Cardiac muscle cell (in vitro differentiated cells and primary cell): ENCODE data around the gene TDRD12. TPM values are rescaled to one million over a fixed set of nuclear protein-coding genes. Genes with fewer than 3 reads are reported as not detected.

Experiments used
- DNase-seq, 2 donors: peaks; one replicate each; pipeline versions ENCODE4 v3.0.0 to v3.0.0-alpha.2; 2010 to 2017; ENCODE audit warnings: low read depth in 1 of 2, low spot score in 1 of 2
- H3K27ac ChIP-seq: fragments of 200-600 bp; sonication (generic); 2 replicates; pipeline ENCODE4 v1.5.1; 2016
- H3K27me3 ChIP-seq: fragments of 200-600 bp; sonication (generic); 2 replicates; pipeline ENCODE4 v1.6.0; 2016; ENCODE audit warnings: control low read depth
- H3K36me3 ChIP-seq: fragments of 200-600 bp; sonication (generic); 2 replicates; pipeline ENCODE4 v1.5.1; 2016; ENCODE audit warnings: control low read depth
- H3K4me1 ChIP-seq: fragments of 200-600 bp; sonication (generic); 2 replicates; pipeline ENCODE4 v1.8.1; 2017; ENCODE audit warnings: low read depth, mild to moderate bottlenecking, mixed run types
- H3K4me3 ChIP-seq: fragments of 200-600 bp; sonication (generic); 2 replicates; pipeline ENCODE4 v1.5.1; 2016; ENCODE audit warnings: mild to moderate bottlenecking
- H3K9me3 ChIP-seq: fragments of 200-600 bp; sonication (generic); 2 replicates; pipeline ENCODE4 v1.5.1; 2017; ENCODE audit warnings: low read depth, mild to moderate bottlenecking, control low read depth
- CTCF ChIP-seq: IDR thresholded peaks from 2 replicates; pipeline ENCODE4 v1.5.1; 2012; ENCODE audit warnings: low read depth, mild to moderate bottlenecking, low read length
- polyA plus RNA-seq: library from polyadenylated mRNA; unstranded; fragments of >200 nt; fragmentation: Nextera tagmentation; extraction: Ambion mirVana; gene quantifications from 2 replicates; pipeline ENCODE4 v1.2.1, GENCODE V29; 2016
- total RNA-seq: library from RNA; depleted of rRNA; stranded (reverse); fragments of >200 nt; gene quantifications from 2 replicates; pipeline ENCODE4 v1.2.3, GENCODE V29; 2016

Gene TDRD12
- total and polyA plus RNA-seq, 2 experiments from 2014 or later = 0.03 to 0.10 TPM

- H3K27me3 ChIP-seq = no peaks in the 10 kb centered on the region
- DNase-seq = no peak
- no peaks in the 10 kb centered on the region for H3K4me1 ChIP-seq
- H3K9me3 ChIP-seq = no peaks in the 10 kb centered on the region
- H3K36me3 ChIP-seq = no peaks in the 10 kb centered on the region
- no peak overlapping the region for H3K27ac ChIP-seq
- no peak for TF ChIP-seq CTCF
- H3K4me3 ChIP-seq = no peak overlapping the region
Observed at GRCh38 chr19:32718286-32718685, 1.3 kb upstream of the TDRD12 start.

- no peaks in the 10 kb centered on the region for H3K27me3 ChIP-seq
- H3K27ac ChIP-seq = no peak overlapping the region
- no peak overlapping the region for H3K4me3 ChIP-seq
- no peaks in the 10 kb centered on the region for H3K4me1 ChIP-seq
- no peaks in the 10 kb centered on the region for H3K36me3 ChIP-seq
- no peaks in the 10 kb centered on the region for H3K9me3 ChIP-seq
- no peak for DNase-seq
- TF ChIP-seq CTCF = no peak
Observed at GRCh38 chr19:32720216-32720935, 809 bp downstream of the TDRD12 start.

GRCh38 chr19:32720936-32721250 lies 1.3 kb downstream of the TDRD12 start:
- Histone ChIP-seq H3K4me3 (no peak overlapping the region), H3K36me3 (no peaks in the 10 kb centered on the region), H3K27me3 (no peaks in the 10 kb centered on the region), H3K9me3 (no peaks in the 10 kb centered on the region), H3K4me1 (no peaks in the 10 kb centered on the region), H3K27ac (no peak overlapping the region)
- no peak for DNase-seq
- no peak for TF ChIP-seq CTCF

GRCh38 chr19:32735936-32736335 lies 16.4 kb downstream of the TDRD12 start:
- Histone ChIP-seq H3K4me3 (no peak overlapping the region), H3K9me3 (no peaks in the 10 kb centered on the region), H3K36me3 (no peaks in the 10 kb centered on the region), H3K27me3 (peaks cover 6% of the 10 kb centered on the region), H3K4me1 (no peaks in the 10 kb centered on the region), H3K27ac (no peak overlapping the region)
- no peak for TF ChIP-seq CTCF
- DNase-seq = no peak

- H3K9me3 ChIP-seq = no peaks in the 10 kb centered on the region
- peaks cover 7% of the 10 kb centered on the region for H3K27me3 ChIP-seq
- H3K4me3 ChIP-seq = no peak overlapping the region
- H3K4me1 ChIP-seq = no peaks in the 10 kb centered on the region
- no peak for TF ChIP-seq CTCF
- no peak for DNase-seq
- H3K36me3 ChIP-seq = no peaks in the 10 kb centered on the region
- H3K27ac ChIP-seq = no peak overlapping the region
Observed at GRCh38 chr19:32743021-32743420, 23.5 kb downstream of the TDRD12 start.
